SK-N-SH treated with all-trans-retinoic acid at 6 μM for 48 hours (cell line): ENCODE data around the gene SYDE1.

Experiments used
- GLIS3 ChIP-seq: fragments of 250-450 bp; sonication (Bioruptor Pico); IDR thresholded peaks from 2 replicates; pipeline ENCODE4 v1.5.0; 2020; ENCODE audit warnings: mild to moderate bottlenecking, moderate library complexity
- OSR1 ChIP-seq: fragments of 250-450 bp; sonication (Bioruptor Pico); IDR thresholded peaks from 2 replicates; pipeline ENCODE4 v1.8.0; 2022; ENCODE audit warnings: moderate library complexity, mild to moderate bottlenecking, inconsistent platforms
- PPARA ChIP-seq: fragments of 250-450 bp; sonication (Bioruptor Pico); IDR thresholded peaks from 2 replicates; pipeline ENCODE4 v1.5.0; 2020; ENCODE audit warnings: mild to moderate bottlenecking, borderline replicate concordance
- RARB ChIP-seq: fragments of 250-450 bp; sonication (Bioruptor Pico); IDR thresholded peaks from 2 replicates; pipeline ENCODE4 v1.8.0; 2021; ENCODE audit warnings: mild to moderate bottlenecking, moderate library complexity
- TOX ChIP-seq: fragments of 250-450 bp; sonication (Bioruptor Pico); IDR thresholded peaks from 2 replicates; pipeline ENCODE4 v1.8.0; 2021; ENCODE audit warnings: mild to moderate bottlenecking, moderate library complexity, borderline replicate concordance
- ZC3H10 ChIP-seq: fragments of 250-450 bp; sonication (Bioruptor Pico); IDR thresholded peaks from 2 replicates; pipeline ENCODE4 v1.5.1; 2021; ENCODE audit warnings: mild to moderate bottlenecking, moderate library complexity
- ZFP3 ChIP-seq: fragments of 250-450 bp; sonication (Bioruptor Pico); IDR thresholded peaks from 2 replicates; pipeline ENCODE4 v1.5.0; 2020; ENCODE audit warnings: mild to moderate bottlenecking, moderate library complexity
- ZFP30 ChIP-seq: fragments of 450-650 bp; formaldehyde crosslinking; IDR thresholded peaks from 2 replicates; pipeline ENCODE4 v1.5.0; 2022; ENCODE audit warnings: mild to moderate bottlenecking, moderate library complexity

- TF ChIP-seq ZC3H10 (CRISPR knock-in tag), result no peak
- TF ChIP-seq OSR1 (CRISPR knock-in tag), result no peak
- no peak for TF ChIP-seq TOX (CRISPR knock-in tag)
- TF ChIP-seq GLIS3 (CRISPR knock-in tag), result no peak
- TF ChIP-seq ZFP30 (CRISPR knock-in tag), result no peak
- no peak for TF ChIP-seq PPARA
- TF ChIP-seq RARB, result no peak
- TF ChIP-seq ZFP3 (CRISPR knock-in tag), result no peak
Observed at GRCh38 chr19:15091918-15092753, 15.1 kb upstream of the SYDE1 start.
